H1 (cell line): ENCODE measurements around the gene PDE4D. TPM values are rescaled to one million over a fixed set of nuclear protein-coding genes. Genes with fewer than 3 reads are reported as not detected.

Source experiments
- KDM1A ChIP-seq: fragments of 200-600, 300-600 bp; sonication (generic); IDR thresholded peaks from 2 replicates; pipeline ENCODE4 v1.7.1; 2016; ENCODE audit warnings: mild to moderate bottlenecking, low read length, borderline replicate concordance
- polyA plus RNA-seq, 7 experiments: library from polyadenylated mRNA; depleted of rRNA in 3 of 7; stranded (reverse) in 5 of 7; unstranded in 2 of 7; fragments of >200 nt in 5 of 7; fragments of 200-250 nt in 2 of 7; gene quantifications; 1 replicate in 5 of 7; 2 replicates in 1 of 7; 4 replicates in 1 of 7; pipeline versions ENCODE4 v1.2.1 to v1.2.3, GENCODE V29; 2011 to 2013; ENCODE audit warnings: missing spikeins in 2 of 7, mixed read lengths in 2 of 7
- total RNA-seq: library from RNA; stranded (reverse); fragmentation: NEBNext Ultra II Directional; extraction: Animal tissue kit (Norgen Biotek cat#: 25700); gene quantifications from 2 replicates; pipeline ENCODE4 v1.2.1, GENCODE V29; 2021
- TF ChIP-seq, protein P1 (sequence below): IDR thresholded peaks from 2 replicates; pipeline ENCODE4 v1.6.1; 2011; ENCODE audit warnings: low read depth, mild to moderate bottlenecking, low read length; ENCODE audit not compliant: insufficient read depth
- TF ChIP-seq, protein P2 (sequence below): IDR thresholded peaks from 2 replicates; pipeline ENCODE4 v1.6.1; 2012; ENCODE audit warnings: low read length, inconsistent platforms

PDE4D gene
- total and polyA plus RNA-seq, 2 of the 8 experiments (the other 6 are each of a cell fraction or from before 2014, with no cell fraction given) = 2.3 to 3.7 TPM

GRCh38 chr5:59094864-59095263, 798.7 kb downstream of the PDE4D start (continued):
- TF ChIP-seq, protein P1, sequence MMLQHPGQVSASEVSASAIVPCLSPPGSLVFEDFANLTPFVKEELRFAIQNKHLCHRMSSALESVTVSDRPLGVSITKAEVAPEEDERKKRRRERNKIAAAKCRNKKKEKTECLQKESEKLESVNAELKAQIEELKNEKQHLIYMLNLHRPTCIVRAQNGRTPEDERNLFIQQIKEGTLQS = no peak
- no peak for TF ChIP-seq KDM1A
- TF ChIP-seq, protein P2, sequence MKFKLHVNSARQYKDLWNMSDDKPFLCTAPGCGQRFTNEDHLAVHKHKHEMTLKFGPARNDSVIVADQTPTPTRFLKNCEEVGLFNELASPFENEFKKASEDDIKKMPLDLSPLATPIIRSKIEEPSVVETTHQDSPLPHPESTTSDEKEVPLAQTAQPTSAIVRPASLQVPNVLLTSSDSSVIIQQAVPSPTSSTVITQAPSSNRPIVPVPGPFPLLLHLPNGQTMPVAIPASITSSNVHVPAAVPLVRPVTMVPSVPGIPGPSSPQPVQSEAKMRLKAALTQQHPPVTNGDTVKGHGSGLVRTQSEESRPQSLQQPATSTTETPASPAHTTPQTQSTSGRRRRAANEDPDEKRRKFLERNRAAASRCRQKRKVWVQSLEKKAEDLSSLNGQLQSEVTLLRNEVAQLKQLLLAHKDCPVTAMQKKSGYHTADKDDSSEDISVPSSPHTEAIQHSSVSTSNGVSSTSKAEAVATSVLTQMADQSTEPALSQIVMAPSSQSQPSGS = no peak
